Karpas-422 (cell line): ENCODE data around the gene AMN. TPM values are rescaled to one million over a fixed set of nuclear protein-coding genes. Genes with fewer than 3 reads are reported as not detected.

Source experiments
- DNase-seq: peaks from one replicate; pipeline ENCODE4 v3.0.0-alpha.2; 2015
- H2AFZ ChIP-seq: fragments of 200-600 bp; sonication (generic); 2 replicates; pipeline ENCODE4 v1.6.1; 2014; ENCODE audit warnings: antibody characterized with exemption, low read length, mixed read lengths
- H3K27ac ChIP-seq: fragments of 200-600 bp; sonication (generic); 2 replicates; pipeline ENCODE4 v1.5.1; 2014; ENCODE audit warnings: mild to moderate bottlenecking, low read length, moderate library complexity
- H3K27me3 ChIP-seq: fragments of 200-600 bp; sonication (generic); 2 replicates; pipeline ENCODE4 v1.6.1; 2014; ENCODE audit warnings: low read length, mixed read lengths
- H3K36me3 ChIP-seq: fragments of 200-600 bp; sonication (generic); 2 replicates; pipeline ENCODE4 v1.6.1; 2014; ENCODE audit warnings: low read length, mixed read lengths; ENCODE audit not compliant: insufficient read depth
- H3K4me1 ChIP-seq: fragments of 200-600 bp; sonication (generic); 2 replicates; pipeline ENCODE4 v1.6.1; 2014; ENCODE audit warnings: mild to moderate bottlenecking, low read length, mixed read lengths
- H3K4me2 ChIP-seq: fragments of 200-600 bp; sonication (generic); 2 replicates; pipeline ENCODE4 v1.6.1; 2014; ENCODE audit warnings: low read length, low read depth, mild to moderate bottlenecking; ENCODE audit not compliant: poor library complexity, severe bottlenecking
- H3K4me3 ChIP-seq: fragments of 200-600 bp; sonication (generic); 2 replicates; pipeline ENCODE4 v1.5.1; 2014; ENCODE audit warnings: mild to moderate bottlenecking, antibody characterized with exemption, low read length, mixed read lengths
- H3K79me2 ChIP-seq: fragments of 200-600 bp; sonication (generic); 2 replicates; pipeline ENCODE4 v1.6.1; 2014; ENCODE audit warnings: mild to moderate bottlenecking, low read length, mixed read lengths
- H3K9ac ChIP-seq: fragments of 200-600 bp; sonication (generic); 2 replicates; pipeline ENCODE4 v1.6.0; 2014; ENCODE audit warnings: low read length
- H3K9me2 ChIP-seq: fragments of 200-600 bp; sonication (generic), shearing (Covaris generic); replicated peaks from 2 replicates; pipeline ENCODE4 v1.6.0; 2014; ENCODE audit warnings: mild to moderate bottlenecking, low read length, moderate library complexity; ENCODE audit not compliant: insufficient read depth
- H3K9me3 ChIP-seq: fragments of 300-700, 200-600 bp; sonication (generic); 2 replicates; pipeline ENCODE4 v1.6.1; 2014; ENCODE audit warnings: low read length, mixed read lengths
- H4K20me1 ChIP-seq: fragments of 200-600 bp; sonication (generic); 2 replicates; pipeline ENCODE4 v1.6.1; 2014; ENCODE audit warnings: mild to moderate bottlenecking, antibody characterized with exemption, low read length, low read depth; ENCODE audit not compliant: insufficient read depth
- total RNA-seq: library from RNA; depleted of rRNA; stranded (reverse); fragments of >200 nt; shearing (Covaris generic); gene quantifications from 2 replicates; pipeline ENCODE4 v1.2.3, GENCODE V29; 2014; ENCODE audit warnings: low replicate concordance

Gene AMN
- total RNA-seq, 1 experiment from 2014 or later, result 7.7 TPM

- H3K4me1 ChIP-seq, result no peaks in the 10 kb centered on the region
- H3K9me2 ChIP-seq, result no peaks in the 10 kb centered on the region
- peaks cover 68% of the 10 kb centered on the region for H3K36me3 ChIP-seq
- H3K79me2 ChIP-seq, result peaks cover 11% of the 10 kb centered on the region; the same call in 1 of the 2 replicates
- H4K20me1 ChIP-seq, result no peaks in the 10 kb centered on the region
- no peaks in the 10 kb centered on the region for H3K27me3 ChIP-seq
- H3K4me2 ChIP-seq, result no peak overlapping the region
- H2AFZ ChIP-seq, result no peak overlapping the region
- DNase-seq, result no peak
- no peak overlapping the region for H3K4me3 ChIP-seq
- no peaks in the 10 kb centered on the region for H3K9me3 ChIP-seq
- peak overlapping the region; percentile 35; the same call in 1 of the 2 replicates for H3K27ac ChIP-seq
- no peak overlapping the region for H3K9ac ChIP-seq
Measured at GRCh38 chr14:102882226-102882906, 40.1 kb upstream of the AMN start.

DNA sequence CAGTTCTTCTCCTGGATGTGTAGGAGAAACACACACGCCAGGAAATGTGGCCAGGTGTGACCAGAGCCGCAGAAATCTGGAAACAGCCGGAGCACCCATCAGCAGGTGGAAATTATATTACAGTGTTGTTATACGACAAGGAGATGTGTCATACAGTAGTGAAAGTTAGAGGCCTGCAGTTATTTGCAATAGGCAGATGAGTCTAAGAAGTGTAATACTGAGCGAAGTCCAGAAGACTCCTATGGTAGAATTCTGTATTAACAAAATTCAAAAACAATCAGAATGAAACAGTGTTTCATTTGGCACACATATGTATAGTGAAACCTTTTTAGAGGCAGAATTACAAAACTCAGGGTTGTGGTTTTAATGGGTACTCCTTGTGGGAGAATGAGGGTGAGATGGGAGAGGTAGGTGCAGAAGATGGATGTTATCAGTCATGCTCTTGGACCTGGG, 39.3 kb upstream of the AMN start:
- Histone ChIP-seq H3K27ac (no peak overlapping the region), H4K20me1 (no peaks in the 10 kb centered on the region), H3K4me1 (no peaks in the 10 kb centered on the region), H3K9me3 (no peaks in the 10 kb centered on the region), H2AFZ (no peak overlapping the region), H3K79me2 (peaks cover 9% of the 10 kb centered on the region; the same call in 1 of the 2 replicates), H3K36me3 (peaks cover 65% of the 10 kb centered on the region), H3K27me3 (no peaks in the 10 kb centered on the region), H3K9ac (no peak overlapping the region), H3K9me2 (no peaks in the 10 kb centered on the region), H3K4me3 (no peak overlapping the region), H3K4me2 (no peak overlapping the region)
- no peak for DNase-seq

DNA sequence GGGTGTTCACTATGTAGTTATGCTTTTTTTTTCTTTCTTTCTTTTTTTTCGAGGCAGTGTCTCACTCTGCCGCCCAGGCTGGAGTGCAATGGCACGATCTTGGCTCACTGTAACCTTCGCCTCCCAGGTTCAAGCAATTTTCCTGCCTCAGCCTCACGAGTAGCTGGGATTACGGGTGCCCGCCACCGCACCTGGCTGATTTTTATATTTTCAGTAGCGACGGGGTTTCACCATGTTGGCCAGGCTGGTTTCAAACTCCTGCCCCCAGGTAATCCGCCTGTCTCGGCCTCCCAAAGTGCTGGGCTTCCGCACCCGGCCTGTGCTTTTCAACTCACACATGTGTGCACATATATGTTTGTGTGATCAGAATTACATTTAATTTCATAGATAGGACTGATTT, 38.9 kb upstream of the AMN start:
- H3K36me3 ChIP-seq, result peaks cover 68% of the 10 kb centered on the region
- H3K4me1 ChIP-seq, result no peaks in the 10 kb centered on the region
- H3K4me2 ChIP-seq, result no peak overlapping the region
- peaks cover 6% of the 10 kb centered on the region; the same call in 1 of the 2 replicates for H3K79me2 ChIP-seq
- H3K27ac ChIP-seq, result no peak overlapping the region
- no peaks in the 10 kb centered on the region for H4K20me1 ChIP-seq
- DNase-seq, result no peak
- no peak overlapping the region for H3K9ac ChIP-seq
- H2AFZ ChIP-seq, result no peak overlapping the region
- H3K9me3 ChIP-seq, result no peaks in the 10 kb centered on the region
- H3K9me2 ChIP-seq, result no peaks in the 10 kb centered on the region
- no peak overlapping the region for H3K4me3 ChIP-seq
- H3K27me3 ChIP-seq, result no peaks in the 10 kb centered on the region

- no peak for DNase-seq
- Histone ChIP-seq H3K27ac (no peak overlapping the region), H3K9me3 (no peaks in the 10 kb centered on the region), H3K4me1 (no peaks in the 10 kb centered on the region), H3K9ac (no peak overlapping the region), H3K27me3 (no peaks in the 10 kb centered on the region), H2AFZ (no peak overlapping the region), H3K4me2 (no peak overlapping the region), H3K36me3 (peaks cover 82% of the 10 kb centered on the region), H3K9me2 (no peaks in the 10 kb centered on the region), H3K4me3 (no peak overlapping the region), H3K79me2 (peaks cover 8% of the 10 kb centered on the region; the same call in 1 of the 2 replicates), H4K20me1 (no peaks in the 10 kb centered on the region)
Measured at GRCh38 chr14:102885737-102886447, 36.6 kb upstream of the AMN start.

DNA sequence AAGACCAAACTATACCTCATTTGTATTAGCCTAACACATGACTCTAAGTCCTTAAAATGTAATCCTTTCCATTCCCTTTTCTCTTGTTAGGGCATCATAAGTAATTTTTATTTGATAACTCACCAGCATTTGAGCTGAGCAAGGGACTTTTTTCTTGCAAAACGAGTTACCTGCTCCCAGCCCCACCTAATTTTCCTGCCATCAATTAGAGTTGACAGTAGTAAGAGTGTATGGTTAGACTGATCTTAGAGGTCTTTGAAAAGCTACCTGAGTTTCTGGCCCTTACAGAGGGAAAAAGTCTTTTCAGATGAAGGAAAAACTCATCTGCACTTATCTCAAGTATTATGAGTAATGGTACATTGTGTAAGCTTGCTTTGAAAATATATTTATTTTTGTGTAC, 33.7 kb upstream of the AMN start:
- Histone ChIP-seq H4K20me1 (no peaks in the 10 kb centered on the region), H3K27me3 (no peaks in the 10 kb centered on the region), H3K9me3 (no peaks in the 10 kb centered on the region), H3K27ac (peak overlapping the region; percentile 17), H3K9me2 (no peaks in the 10 kb centered on the region), H3K9ac (no peak overlapping the region), H3K4me2 (no peak overlapping the region), H3K4me1 (no peaks in the 10 kb centered on the region), H3K4me3 (no peak overlapping the region), H3K79me2 (peaks cover 21% of the 10 kb centered on the region), H2AFZ (no peak overlapping the region), H3K36me3 (peaks cover 81% of the 10 kb centered on the region)
- DNase-seq, result no peak

GRCh38 chr14:102889615-102890014, 32.8 kb upstream of the AMN start:
- Histone ChIP-seq H3K27me3 (no peaks in the 10 kb centered on the region), H3K4me2 (no peak overlapping the region), H3K27ac (no peak overlapping the region), H3K9me2 (no peaks in the 10 kb centered on the region), H3K4me1 (peaks cover under 1% of the 10 kb centered on the region; the same call in 1 of the 2 replicates), H4K20me1 (no peaks in the 10 kb centered on the region), H2AFZ (no peak overlapping the region), H3K9ac (no peak overlapping the region), H3K4me3 (no peak overlapping the region), H3K79me2 (peaks cover 21% of the 10 kb centered on the region), H3K9me3 (no peaks in the 10 kb centered on the region), H3K36me3 (peaks cover 81% of the 10 kb centered on the region)
- no peak for DNase-seq

GRCh38 chr14:102891111-102891510, 31.4 kb upstream of the AMN start:
- H3K9me3 ChIP-seq, result no peaks in the 10 kb centered on the region
- H3K36me3 ChIP-seq, result peaks cover 83% of the 10 kb centered on the region
- H3K27me3 ChIP-seq, result no peaks in the 10 kb centered on the region
- no peak overlapping the region for H3K4me2 ChIP-seq
- no peak overlapping the region for H3K27ac ChIP-seq
- no peak overlapping the region for H3K9ac ChIP-seq
- H3K4me3 ChIP-seq, result no peak overlapping the region
- H2AFZ ChIP-seq, result no peak overlapping the region
- H3K79me2 ChIP-seq, result peaks cover 29% of the 10 kb centered on the region
- peaks cover 15% of the 10 kb centered on the region for H3K4me1 ChIP-seq
- no peaks in the 10 kb centered on the region for H4K20me1 ChIP-seq
- no peak for DNase-seq
- no peaks in the 10 kb centered on the region for H3K9me2 ChIP-seq

GRCh38 chr14:102891556-102891955, 30.9 kb upstream of the AMN start:
- H2AFZ ChIP-seq, result no peak overlapping the region
- H3K27me3 ChIP-seq, result no peaks in the 10 kb centered on the region
- H3K79me2 ChIP-seq, result peaks cover 33% of the 10 kb centered on the region
- no peak overlapping the region for H3K4me3 ChIP-seq
- no peak for DNase-seq
- H3K4me1 ChIP-seq, result peaks cover 19% of the 10 kb centered on the region
- no peak overlapping the region for H3K27ac ChIP-seq
- no peaks in the 10 kb centered on the region for H3K9me3 ChIP-seq
- peaks cover 82% of the 10 kb centered on the region for H3K36me3 ChIP-seq
- no peak overlapping the region for H3K4me2 ChIP-seq
- no peaks in the 10 kb centered on the region for H4K20me1 ChIP-seq
- no peak overlapping the region for H3K9ac ChIP-seq
- H3K9me2 ChIP-seq, result no peaks in the 10 kb centered on the region
